ENCODE data around the gene FKBP4. TPM values are rescaled to one million over a fixed set of nuclear protein-coding genes. Genes with fewer than 3 reads are reported as not detected.

Gene FKBP4
- total RNA-seq, 2 donors from 2014 or later, result 139 to 253 TPM

DNA sequence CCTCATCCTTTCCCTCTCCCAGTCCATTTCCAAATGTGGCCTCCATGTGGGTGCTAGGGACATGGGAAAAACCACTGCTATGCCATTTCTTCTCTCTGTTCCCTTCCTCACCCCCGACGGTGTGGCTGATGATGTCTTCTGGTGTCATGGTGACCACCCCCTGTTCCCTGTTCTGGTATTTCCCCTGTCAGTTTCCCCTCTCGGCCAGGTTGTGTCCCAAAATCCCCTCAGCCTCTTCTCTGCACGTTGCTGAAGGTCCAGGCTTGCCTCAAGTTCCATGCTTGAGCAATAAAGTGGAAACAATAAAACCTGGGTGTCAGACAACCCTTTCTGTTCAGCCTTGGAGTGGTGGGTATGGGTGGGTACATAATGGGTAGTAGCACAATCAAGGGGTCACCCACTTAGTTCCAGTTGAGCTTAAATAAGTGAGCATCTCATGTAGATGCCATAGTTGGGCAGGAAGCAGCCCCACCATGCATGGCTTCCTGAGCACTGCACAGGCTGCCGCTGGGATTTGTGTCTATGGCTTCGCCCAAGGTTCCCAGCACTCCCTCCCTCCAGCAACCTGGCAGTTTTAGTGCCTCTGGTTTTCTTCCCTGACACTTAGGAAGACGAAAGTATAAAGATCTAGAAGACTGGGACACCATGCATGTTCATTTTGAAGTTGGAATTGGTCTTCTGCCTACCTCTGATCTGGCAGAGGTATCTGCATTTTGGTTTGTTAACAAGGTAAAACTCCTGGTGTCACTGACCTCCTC lies 9.0 kb downstream of the FKBP4 start:
- Histone ChIP-seq H3K4me3 (ENCODE audit: low read length) (no peak overlapping the region), H3K4me1 (ENCODE audit: control insufficient read depth, insufficient read depth, low read length) (no peaks in the 10 kb centered on the region), H3K9ac (ENCODE audit: extremely low read depth, low read length, poor library complexity, severe bottlenecking) (no peak overlapping the region), H3K9me3 (ENCODE audit: control insufficient read depth, low read length) (no peaks in the 10 kb centered on the region), H3K27me3 (ENCODE audit: control insufficient read depth, insufficient read depth, low read length, poor library complexity, severe bottlenecking) (no peaks in the 10 kb centered on the region), H3K36me3 (ENCODE audit: control insufficient read depth, insufficient read depth, low read length) (peaks cover 71% of the 10 kb centered on the region), H3K27ac (ENCODE audit: low read depth, low read length) (no peak overlapping the region)
- Mint-ChIP-seq H3K4me1 (no peaks in the 10 kb centered on the region), H3K36me3 (ENCODE audit: low read depth) (peaks cover 80% of the 10 kb centered on the region), H3K9me3 (no peaks in the 10 kb centered on the region), H3K4me3 (no peak overlapping the region), H3K27me3 (ENCODE audit: insufficient read depth) (no peaks in the 10 kb centered on the region), H3K27ac (no peak overlapping the region)
- DNase-seq, result no peak
- WGBS, 2 experiments (ENCODE audit: insufficient coverage in 1 of 2, insufficient read length in 1 of 2), result 94 to 96% methylated on average over 7 of the region's 7 CpGs
- TF ChIP-seq, protein P1, sequence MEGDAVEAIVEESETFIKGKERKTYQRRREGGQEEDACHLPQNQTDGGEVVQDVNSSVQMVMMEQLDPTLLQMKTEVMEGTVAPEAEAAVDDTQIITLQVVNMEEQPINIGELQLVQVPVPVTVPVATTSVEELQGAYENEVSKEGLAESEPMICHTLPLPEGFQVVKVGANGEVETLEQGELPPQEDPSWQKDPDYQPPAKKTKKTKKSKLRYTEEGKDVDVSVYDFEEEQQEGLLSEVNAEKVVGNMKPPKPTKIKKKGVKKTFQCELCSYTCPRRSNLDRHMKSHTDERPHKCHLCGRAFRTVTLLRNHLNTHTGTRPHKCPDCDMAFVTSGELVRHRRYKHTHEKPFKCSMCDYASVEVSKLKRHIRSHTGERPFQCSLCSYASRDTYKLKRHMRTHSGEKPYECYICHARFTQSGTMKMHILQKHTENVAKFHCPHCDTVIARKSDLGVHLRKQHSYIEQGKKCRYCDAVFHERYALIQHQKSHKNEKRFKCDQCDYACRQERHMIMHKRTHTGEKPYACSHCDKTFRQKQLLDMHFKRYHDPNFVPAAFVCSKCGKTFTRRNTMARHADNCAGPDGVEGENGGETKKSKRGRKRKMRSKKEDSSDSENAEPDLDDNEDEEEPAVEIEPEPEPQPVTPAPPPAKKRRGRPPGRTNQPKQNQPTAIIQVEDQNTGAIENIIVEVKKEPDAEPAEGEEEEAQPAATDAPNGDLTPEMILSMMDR (conservative IDR thresholded peaks at IDR 0.05), result no peak

DNA sequence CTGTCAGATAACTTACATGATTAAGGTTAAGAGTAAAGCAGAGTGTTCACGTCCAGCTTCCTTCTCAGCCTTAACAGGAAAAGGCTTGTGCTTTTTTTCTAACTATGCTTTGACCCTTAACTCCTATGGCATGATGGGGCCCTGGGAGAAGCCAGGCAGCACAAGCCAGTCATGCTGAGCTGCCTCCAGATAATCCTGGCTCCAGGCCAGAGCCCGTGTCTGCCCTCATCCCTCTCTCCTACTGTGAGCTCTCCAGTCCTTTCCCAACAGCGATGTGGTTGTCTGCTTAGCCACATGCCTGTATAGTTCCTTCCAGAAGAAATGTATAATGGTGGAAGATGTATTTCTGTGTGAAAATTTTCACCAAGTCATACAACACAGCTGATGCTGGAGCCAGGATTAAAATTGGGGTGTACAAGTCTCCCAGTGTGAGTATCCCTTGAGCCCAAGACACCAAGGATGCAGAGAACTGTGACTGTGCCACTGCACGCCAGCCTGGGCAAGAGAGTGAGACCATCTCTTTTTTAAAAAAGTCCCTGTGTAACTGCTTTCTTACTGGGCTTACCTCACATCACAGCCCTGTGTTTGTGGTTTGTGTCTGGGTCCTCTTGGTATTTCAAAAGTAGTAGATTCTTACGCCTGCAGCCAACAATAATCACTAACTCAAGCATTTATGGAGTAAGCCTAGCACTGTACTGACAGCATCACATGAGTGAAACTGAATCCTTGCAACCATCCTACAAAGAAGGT lies 9.8 kb downstream of the FKBP4 start:
- H3K9me3 ChIP-seq (ENCODE audit: control insufficient read depth, low read length), result no peaks in the 10 kb centered on the region
- no peak for DNase-seq
- no peak overlapping the region for H3K4me3 ChIP-seq (ENCODE audit: low read length)
- Mint-ChIP-seq H3K4me1 (no peaks in the 10 kb centered on the region), H3K4me3 (no peak overlapping the region), H3K27ac (no peak overlapping the region), H3K36me3 (ENCODE audit: low read depth) (peaks cover 74% of the 10 kb centered on the region), H3K9me3 (no peaks in the 10 kb centered on the region), H3K27me3 (ENCODE audit: insufficient read depth) (no peaks in the 10 kb centered on the region)
- H3K27me3 ChIP-seq (ENCODE audit: control insufficient read depth, insufficient read depth, low read length, poor library complexity, severe bottlenecking), result no peaks in the 10 kb centered on the region
- peaks cover 63% of the 10 kb centered on the region for H3K36me3 ChIP-seq (ENCODE audit: control insufficient read depth, insufficient read depth, low read length)
- no peaks in the 10 kb centered on the region for H3K4me1 ChIP-seq (ENCODE audit: control insufficient read depth, insufficient read depth, low read length)
- TF ChIP-seq, protein P1 (conservative IDR thresholded peaks at IDR 0.05), result no peak
- whole genome bisulfite sequencing, 2 experiments (ENCODE audit: insufficient coverage in 1 of 2, insufficient read length in 1 of 2), result 89% methylated on average over 5 of the region's 5 CpGs; no CpG with 5 or more reads in 1 of the 2 experiments
- H3K9ac ChIP-seq (ENCODE audit: extremely low read depth, low read length, poor library complexity, severe bottlenecking), result no peak overlapping the region
- H3K27ac ChIP-seq (ENCODE audit: low read depth, low read length), result no peak overlapping the region

DNA sequence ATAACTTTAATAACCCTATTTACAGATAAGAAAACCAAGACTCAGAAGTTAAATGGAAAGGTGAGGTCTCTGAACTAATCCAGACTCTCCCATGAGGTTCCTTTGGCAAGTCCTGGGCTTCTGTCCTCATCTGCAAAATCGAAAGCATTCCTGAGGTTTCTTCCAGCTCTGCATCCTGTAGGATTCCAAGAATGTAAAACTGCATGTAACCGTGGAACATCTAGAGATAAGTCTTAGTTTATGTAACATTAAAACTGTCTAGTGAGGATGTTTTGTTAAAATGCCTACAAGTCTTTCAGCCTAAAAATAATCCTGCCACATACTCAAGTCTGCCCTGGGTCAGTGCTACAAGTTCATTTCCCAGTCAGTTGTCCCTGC lies 10.4 kb downstream of the FKBP4 start:
- H3K9me3 ChIP-seq (ENCODE audit: control insufficient read depth, low read length), result no peaks in the 10 kb centered on the region
- DNase-seq, result no peak
- TF ChIP-seq, protein P1 (conservative IDR thresholded peaks at IDR 0.05), result no peak
- Mint-ChIP-seq H3K9me3 (no peaks in the 10 kb centered on the region), H3K4me1 (no peaks in the 10 kb centered on the region), H3K36me3 (ENCODE audit: low read depth) (peaks cover 68% of the 10 kb centered on the region), H3K27ac (no peak overlapping the region), H3K4me3 (no peak overlapping the region), H3K27me3 (ENCODE audit: insufficient read depth) (no peaks in the 10 kb centered on the region)
- no peak overlapping the region for H3K9ac ChIP-seq (ENCODE audit: extremely low read depth, low read length, poor library complexity, severe bottlenecking)
- WGBS, 2 experiments (ENCODE audit: insufficient coverage in 1 of 2, insufficient read length in 1 of 2), result 86 to 95% methylated on average over 1 to 2 of the region's 2 CpGs
- no peak overlapping the region for H3K4me3 ChIP-seq (ENCODE audit: low read length)
- no peaks in the 10 kb centered on the region for H3K4me1 ChIP-seq (ENCODE audit: control insufficient read depth, insufficient read depth, low read length)
- peaks cover 57% of the 10 kb centered on the region for H3K36me3 ChIP-seq (ENCODE audit: control insufficient read depth, insufficient read depth, low read length)
- no peaks in the 10 kb centered on the region for H3K27me3 ChIP-seq (ENCODE audit: control insufficient read depth, insufficient read depth, low read length, poor library complexity, severe bottlenecking)
- no peak overlapping the region for H3K27ac ChIP-seq (ENCODE audit: low read depth, low read length)

Data from endodermal cell (in vitro differentiated cells).